ENCODE measurements around the gene DGCR8. TPM values are rescaled to one million over a fixed set of nuclear protein-coding genes. Genes with fewer than 3 reads are reported as not detected.

DGCR8 gene
- polyA plus RNA-seq, 2 of the 4 experiments (the other 2 are of a cell fraction): 18.1 to 21.3 TPM

GRCh38 chr22:20089226-20089976, 9.4 kb downstream of the DGCR8 start:
- CTCF ChIA-PET: no interaction called here
- no peak for DNase-seq (ENCODE audit: low read depth in 1 of 2, low spot score in 1 of 2)
- no peak for FAIRE-seq
- Histone ChIP-seq H3K4me2 (no peak overlapping the region), H3K27ac (no peak overlapping the region), H3K4me1 (no peaks in the 10 kb centered on the region; the same call in 2 of the 3 replicates), H3K9me3 (no peaks in the 10 kb centered on the region), H3K4me3 (no peak overlapping the region)
- TF ChIP-seq MAX (IDR thresholded peaks at IDR 0.05) (no peak), NR3C1 (IDR thresholded peaks at IDR 0.05) (no peak), CEBPB (IDR thresholded peaks at IDR 0.05) (no peak)
- ATAC-seq: no peak
- WGBS (ENCODE audit: missing lambda C conversion rate): 91% methylated on average over 17 of the region's 17 CpGs
- POLR2A ChIA-PET: no interaction called here

GRCh38 chr22:20089977-20090729, 10.1 kb downstream of the DGCR8 start:
- Histone ChIP-seq H3K4me1 (no peaks in the 10 kb centered on the region), H3K4me2 (no peak overlapping the region), H3K27ac (no peak overlapping the region), H3K4me3 (no peak overlapping the region), H3K9me3 (no peaks in the 10 kb centered on the region)
- CTCF ChIA-PET: no interaction called here
- FAIRE-seq (no peak), DNase-seq (ENCODE audit: low read depth in 1 of 2, low spot score in 1 of 2) (no peak), ATAC-seq (no peak)
- no peak for TF ChIP-seq EHF (CRISPR knock-in tag; IDR thresholded peaks at IDR 0.05)
- TF ChIP-seq CHD4 (IDR thresholded peaks at IDR 0.05; ENCODE audit: borderline replicate concordance): no peak
- TF ChIP-seq POLR2AphosphoS2 (conservative IDR thresholded peaks at IDR 0.05; ENCODE audit: low read length): no peak
- no peak for TF ChIP-seq ZFP36 (IDR thresholded peaks at IDR 0.05; ENCODE audit: borderline replicate concordance, partially characterized antibody)
- no peak for TF ChIP-seq HOXB13 (CRISPR knock-in tag; IDR thresholded peaks at IDR 0.05; ENCODE audit: low read depth)
- no peak for TF ChIP-seq EHMT2 (IDR thresholded peaks at IDR 0.05; ENCODE audit: low read depth)
- TF ChIP-seq HOXA7 (CRISPR knock-in tag; IDR thresholded peaks at IDR 0.05): no peak
- no peak for TF ChIP-seq NFE2L2 (conservative IDR thresholded peaks at IDR 0.05; ENCODE audit: low read length)
- TF ChIP-seq HOXB5 (CRISPR knock-in tag; IDR thresholded peaks at IDR 0.05): no peak
- no peak for TF ChIP-seq GATA3 (IDR thresholded peaks at IDR 0.05; ENCODE audit: borderline replicate concordance)
- no peak for TF ChIP-seq RNF2 (IDR thresholded peaks at IDR 0.05; ENCODE audit: borderline replicate concordance, low read depth)
- no peak for TF ChIP-seq E2F6 (IDR thresholded peaks at IDR 0.05; ENCODE audit: borderline replicate concordance, low read depth)
- TF ChIP-seq ELK1 (IDR thresholded peaks at IDR 0.05; ENCODE audit: low read depth, low read length): no peak
- TF ChIP-seq MYC (IDR thresholded peaks at IDR 0.05; ENCODE audit: borderline replicate concordance, low read length): no peak
- no peak for TF ChIP-seq BHLHE40 (IDR thresholded peaks at IDR 0.05; ENCODE audit: low read depth, low read length)
- TF ChIP-seq ESRRA (IDR thresholded peaks at IDR 0.05; ENCODE audit: borderline replicate concordance, low read length): no peak
- no peak for TF ChIP-seq EP300 (IDR thresholded peaks at IDR 0.05)
- POLR2A ChIA-PET: no interaction called here
- 94% methylated on average over 11 of the region's 11 CpGs for WGBS (ENCODE audit: missing lambda C conversion rate)

- TF ChIP-seq FOSB (CRISPR knock-in tag; IDR thresholded peaks at IDR 0.05) (no peak), CEBPB (IDR thresholded peaks at IDR 0.05) (no peak), EHMT2 (IDR thresholded peaks at IDR 0.05; ENCODE audit: low read depth) (no peak), RARB (CRISPR knock-in tag; IDR thresholded peaks at IDR 0.05) (no peak), JUN (IDR thresholded peaks at IDR 0.05) (no peak), PHF8 (IDR thresholded peaks at IDR 0.05; ENCODE audit: borderline replicate concordance, low read depth) (no peak), CBX8 (IDR thresholded peaks at IDR 0.05) (no peak), E2F6 (IDR thresholded peaks at IDR 0.05; ENCODE audit: borderline replicate concordance, low read depth) (no peak), GATA3 (IDR thresholded peaks at IDR 0.05; ENCODE audit: borderline replicate concordance) (no peak), ZFP36 (IDR thresholded peaks at IDR 0.05; ENCODE audit: borderline replicate concordance, partially characterized antibody) (no peak)
- no peak for FAIRE-seq
- no peak for DNase-seq (ENCODE audit: low read depth in 1 of 2, low spot score in 1 of 2)
- Histone ChIP-seq H3K4me1 (no peaks in the 10 kb centered on the region), H3K27ac (no peak overlapping the region), H3K4me3 (no peak overlapping the region), H3K4me2 (no peak overlapping the region), H3K9me3 (0 out of 3 replicates have a peak, but pooled peaks cover 1% of the 10 kb centered on the region)
- WGBS (ENCODE audit: missing lambda C conversion rate): 95% methylated on average over 9 of the region's 9 CpGs
- CTCF ChIA-PET: no interaction called here
- no peak for ATAC-seq
- POLR2A ChIA-PET: no interaction called here
These were observed 10.7 kb downstream of the DGCR8 start for GRCh38 chr22:20090730-20091240.

Data from A549 (cell line).